ENCODE results near the gene KLHDC10.
A peak's percentile ranks its signal among the peaks of the same experiment; 100 is the strongest.
"Not testable (repeated sequence)": the region's sequence is repeated elsewhere in the genome, so short reads cannot be mapped to it uniquely, and the experiment has no call there.

KLHDC10 gene

GRCh38 chr7:130160023-130160422, 89.7 kb downstream of the KLHDC10 start:
- DNase-seq: no peak

GRCh38 chr7:130160455-130160854, 90.1 kb downstream of the KLHDC10 start:
- no peak for DNase-seq

- no peak for DNase-seq
Observed at GRCh38 chr7:130162196-130162595, 91.9 kb downstream of the KLHDC10 start.

GRCh38 chr7:130174237-130174959, 104.1 kb downstream of the KLHDC10 start:
- DNase-seq: no peak

- no peak for DNase-seq
Observed at GRCh38 chr7:130178251-130178650, 107.9 kb downstream of the KLHDC10 start.

GRCh38 chr7:130179631-130180030, 109.3 kb downstream of the KLHDC10 start:
- no peak for DNase-seq

- DNase-seq: peak in 1 of 5 donors; percentile 57
Observed at GRCh38 chr7:130180571-130181262, 110.4 kb downstream of the KLHDC10 start.

- DNase-seq: no peak
Observed at GRCh38 chr7:130181263-130181605, 110.9 kb downstream of the KLHDC10 start.

- DNase-seq: peak in 1 of 5 donors; percentile 43
Observed at GRCh38 chr7:130182990-130183389, 112.7 kb downstream of the KLHDC10 start.

GRCh38 chr7:130184349-130184748, 114.0 kb downstream of the KLHDC10 start:
- not testable (repeated sequence) for DNase-seq

Data from T-helper 1 cell (primary cell).